ENCODE data around the gene ERG.

GRCh38 chr21:38544661-38545060 is 46.4 kb upstream of the ERG start:
- TF ChIP-seq CREB1 (CRISPR knock-in tag; IDR thresholded peaks at IDR 0.05; ENCODE audit: low read depth) (no peak), JUNB (IDR thresholded peaks at IDR 0.05; ENCODE audit: unreplicated experiment) (no peak), EZH2 (IDR thresholded peaks at IDR 0.05; ENCODE audit: low read depth, unreplicated experiment) (no peak), ZNF114 (CRISPR knock-in tag; IDR thresholded peaks at IDR 0.05) (no peak), POLR2AphosphoS5 (IDR thresholded peaks at IDR 0.05; ENCODE audit: low read depth) (no peak), EZH2phosphoT487 (IDR thresholded peaks at IDR 0.05; ENCODE audit: unreplicated experiment) (no peak), ZNF331 (CRISPR knock-in tag; IDR thresholded peaks at IDR 0.05; ENCODE audit: low read depth) (no peak), REST (IDR thresholded peaks at IDR 0.05; ENCODE audit: unreplicated experiment) (no peak)
- TF ChIP-seq, protein P1, sequence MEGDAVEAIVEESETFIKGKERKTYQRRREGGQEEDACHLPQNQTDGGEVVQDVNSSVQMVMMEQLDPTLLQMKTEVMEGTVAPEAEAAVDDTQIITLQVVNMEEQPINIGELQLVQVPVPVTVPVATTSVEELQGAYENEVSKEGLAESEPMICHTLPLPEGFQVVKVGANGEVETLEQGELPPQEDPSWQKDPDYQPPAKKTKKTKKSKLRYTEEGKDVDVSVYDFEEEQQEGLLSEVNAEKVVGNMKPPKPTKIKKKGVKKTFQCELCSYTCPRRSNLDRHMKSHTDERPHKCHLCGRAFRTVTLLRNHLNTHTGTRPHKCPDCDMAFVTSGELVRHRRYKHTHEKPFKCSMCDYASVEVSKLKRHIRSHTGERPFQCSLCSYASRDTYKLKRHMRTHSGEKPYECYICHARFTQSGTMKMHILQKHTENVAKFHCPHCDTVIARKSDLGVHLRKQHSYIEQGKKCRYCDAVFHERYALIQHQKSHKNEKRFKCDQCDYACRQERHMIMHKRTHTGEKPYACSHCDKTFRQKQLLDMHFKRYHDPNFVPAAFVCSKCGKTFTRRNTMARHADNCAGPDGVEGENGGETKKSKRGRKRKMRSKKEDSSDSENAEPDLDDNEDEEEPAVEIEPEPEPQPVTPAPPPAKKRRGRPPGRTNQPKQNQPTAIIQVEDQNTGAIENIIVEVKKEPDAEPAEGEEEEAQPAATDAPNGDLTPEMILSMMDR (conservative IDR thresholded peaks at IDR 0.05; ENCODE audit: low read depth in 2 of 2), result no peak
